Measurements from ENCODE around the gene TARDBP.
"Not testable (repeated sequence)": the region's sequence is repeated elsewhere in the genome, so short reads cannot be mapped to it uniquely, and the experiment has no call there.

Gene TARDBP

DNA sequence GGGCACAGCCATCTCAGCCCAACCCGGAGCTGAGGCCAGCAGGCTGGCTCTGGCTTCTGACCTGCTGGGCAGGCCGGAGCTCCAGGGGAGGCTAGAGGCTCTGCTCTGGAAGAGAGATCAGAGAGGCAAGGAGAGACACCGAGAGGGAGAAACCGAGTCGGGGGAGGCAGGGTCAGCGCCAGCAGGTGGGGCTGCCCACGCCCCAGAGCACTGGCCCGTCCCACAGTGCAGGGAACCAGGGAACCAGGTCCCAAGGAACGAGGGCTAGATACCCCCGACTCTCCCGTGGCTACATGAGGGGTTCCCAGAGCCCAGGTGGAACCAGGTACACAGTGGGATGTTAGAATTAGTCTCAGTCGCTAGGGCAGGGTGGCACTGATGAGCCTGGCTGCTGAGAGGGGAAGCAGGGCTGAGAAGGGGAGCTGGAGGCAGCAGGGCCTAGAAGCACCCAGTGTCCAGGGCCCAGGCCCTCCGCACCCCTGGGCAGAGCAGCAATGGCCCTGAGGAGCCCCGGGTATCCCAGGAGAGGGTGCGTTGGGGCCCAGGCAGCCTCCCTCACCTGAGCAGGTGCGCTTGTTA lies 32.5 kb downstream of the TARDBP start:
- Histone ChIP-seq H3K9me3 (ENCODE audit: insufficient read depth, low read depth, low read length) (peaks cover 3% of the 10 kb centered on the region; the same call in 1 of the 2 replicates), H3K4me1 (ENCODE audit: insufficient read depth, low read length) (no peaks in the 10 kb centered on the region), H3K9ac (ENCODE audit: low read depth, low read length) (no peak overlapping the region), H3K4me3 (ENCODE audit: low read length) (no peak overlapping the region), H3K36me3 (ENCODE audit: insufficient read depth, low read depth, low read length) (no peaks in the 10 kb centered on the region), H3K27me3 (ENCODE audit: insufficient read depth, low read length) (no peaks in the 10 kb centered on the region), H3K27ac (ENCODE audit: low read length) (no peak overlapping the region)

DNA sequence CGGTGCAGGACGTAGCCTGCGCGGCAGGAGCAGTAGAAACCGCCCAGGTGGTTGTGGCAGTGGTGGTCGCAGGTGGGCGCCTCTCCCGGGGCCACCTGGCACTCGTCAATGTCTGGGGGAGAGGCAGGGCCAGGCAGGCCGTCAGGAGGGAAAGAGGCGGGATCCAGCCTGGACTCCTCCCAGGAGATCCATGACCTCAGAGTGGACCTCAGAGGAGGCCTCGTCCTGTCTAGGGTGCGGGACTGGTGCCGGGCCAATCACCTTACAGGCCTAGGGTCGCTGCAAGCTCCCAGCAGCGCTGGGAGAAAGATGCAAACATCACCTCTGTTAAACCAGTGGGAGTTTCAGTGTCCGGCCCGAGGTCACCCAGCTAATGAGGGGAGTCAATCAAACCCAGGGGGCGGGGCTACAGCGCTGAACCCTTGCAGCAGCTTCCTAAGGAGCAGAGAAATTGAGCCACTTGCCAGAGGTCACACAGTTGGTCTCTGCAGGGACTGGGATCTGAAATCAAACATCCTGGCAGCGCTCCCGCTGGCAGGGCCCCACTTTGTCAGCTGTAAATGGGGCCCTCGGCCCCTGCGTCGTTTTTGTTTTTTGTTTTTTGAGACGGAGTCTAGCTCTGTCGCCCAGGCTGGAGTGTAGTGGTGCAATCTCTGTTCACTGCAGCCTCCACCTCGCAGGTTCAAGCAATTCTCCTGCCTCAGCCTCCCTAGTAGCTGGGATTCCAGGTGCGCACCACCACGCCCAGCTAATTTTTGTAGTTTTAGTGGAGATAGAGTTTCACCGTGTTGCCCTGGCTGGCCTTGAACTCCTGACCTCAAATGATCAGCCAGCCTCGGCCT lies 33.2 kb downstream of the TARDBP start:
- Histone ChIP-seq H3K4me3 (ENCODE audit: low read length) (peak overlapping the region; percentile 44; the same call in 1 of the 2 replicates), H3K4me1 (ENCODE audit: insufficient read depth, low read length) (no peaks in the 10 kb centered on the region), H3K36me3 (ENCODE audit: insufficient read depth, low read depth, low read length) (no peaks in the 10 kb centered on the region), H3K27me3 (ENCODE audit: insufficient read depth, low read length) (no peaks in the 10 kb centered on the region), H3K9me3 (ENCODE audit: insufficient read depth, low read depth, low read length) (peaks cover 3% of the 10 kb centered on the region; the same call in 1 of the 2 replicates), H3K27ac (ENCODE audit: low read length) (no peak overlapping the region), H3K9ac (ENCODE audit: low read depth, low read length) (no peak overlapping the region)

DNA sequence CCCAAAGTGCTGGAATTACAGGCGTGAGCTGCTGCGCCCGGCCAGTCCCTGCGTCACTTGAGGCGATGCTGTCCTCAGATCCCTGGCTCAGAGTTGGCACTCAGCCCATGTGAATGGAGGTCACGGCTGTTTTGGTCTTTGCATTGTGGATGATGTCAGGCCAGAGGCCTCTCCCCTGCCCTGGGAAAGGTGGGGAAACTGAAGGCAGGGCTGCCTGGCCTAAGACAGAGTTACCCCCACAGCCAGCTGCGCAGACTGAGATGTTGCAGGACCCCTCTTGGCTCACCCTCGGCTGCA lies 33.8 kb downstream of the TARDBP start:
- H3K27ac ChIP-seq (ENCODE audit: low read length), result no peak overlapping the region
- H3K36me3 ChIP-seq (ENCODE audit: insufficient read depth, low read depth, low read length), result no peaks in the 10 kb centered on the region
- peaks cover 3% of the 10 kb centered on the region; the same call in 1 of the 2 replicates for H3K9me3 ChIP-seq (ENCODE audit: insufficient read depth, low read depth, low read length)
- H3K27me3 ChIP-seq (ENCODE audit: insufficient read depth, low read length), result no peaks in the 10 kb centered on the region
- no peak overlapping the region for H3K4me3 ChIP-seq (ENCODE audit: low read length)
- no peak overlapping the region for H3K9ac ChIP-seq (ENCODE audit: low read depth, low read length)
- no peaks in the 10 kb centered on the region for H3K4me1 ChIP-seq (ENCODE audit: insufficient read depth, low read length)

DNA sequence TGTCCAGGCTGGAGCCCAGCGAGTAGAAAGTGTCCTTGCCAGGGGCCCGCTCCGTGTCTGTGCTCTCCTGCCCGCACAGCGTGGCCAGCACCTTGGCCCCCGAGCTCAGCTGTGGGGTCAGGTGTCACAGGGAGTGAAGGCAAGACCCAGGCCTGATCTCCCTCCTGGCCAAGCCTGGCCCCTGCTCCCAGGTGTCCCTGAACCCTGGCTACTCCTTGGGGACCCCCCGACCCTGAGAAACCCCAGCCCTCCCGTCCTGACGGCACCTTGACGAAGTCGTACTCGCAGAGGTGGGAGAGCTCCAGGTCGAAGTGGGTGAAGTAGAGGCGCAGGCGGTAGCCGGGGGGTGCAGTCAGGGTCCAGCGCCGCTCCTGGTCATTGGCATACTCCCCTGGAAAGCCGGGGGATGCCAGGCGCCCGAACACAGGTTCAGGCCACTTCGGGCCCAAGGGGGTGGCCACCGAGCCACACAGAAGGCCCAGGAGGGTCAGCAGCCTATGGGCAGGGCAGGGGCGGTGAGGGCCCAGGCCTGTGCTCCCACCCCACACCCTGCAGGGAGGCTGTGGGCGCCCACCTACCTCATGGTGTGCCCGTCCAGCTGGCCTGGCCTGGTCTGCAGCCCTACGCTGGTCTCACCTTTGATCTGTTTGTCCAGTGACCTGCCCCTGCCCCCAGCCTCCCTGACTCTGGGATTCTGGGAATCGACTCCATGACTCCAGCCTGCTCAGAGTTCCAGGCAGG lies 34.3 kb downstream of the TARDBP start, which contains the start of gene MASP2:
TSS of gene MASP2 (minus strand) at position 615 of the 741 bp plus-strand sequence. CDS start at position 583, 32 bp downstream.
- Histone ChIP-seq H3K27me3 (ENCODE audit: insufficient read depth, low read length) (peaks cover 1% of the 10 kb centered on the region; the same call in 1 of the 2 replicates), H3K9me3 (ENCODE audit: insufficient read depth, low read depth, low read length) (peaks cover 3% of the 10 kb centered on the region; the same call in 1 of the 2 replicates), H3K4me1 (ENCODE audit: insufficient read depth, low read length) (no peaks in the 10 kb centered on the region), H3K36me3 (ENCODE audit: insufficient read depth, low read depth, low read length) (no peaks in the 10 kb centered on the region), H3K4me3 (ENCODE audit: low read length) (no peak within 1 kb of the TSS), H3K27ac (ENCODE audit: low read length) (no peak within 1 kb of the TSS), H3K9ac (ENCODE audit: low read depth, low read length) (no peak within 1 kb of the TSS)

DNA sequence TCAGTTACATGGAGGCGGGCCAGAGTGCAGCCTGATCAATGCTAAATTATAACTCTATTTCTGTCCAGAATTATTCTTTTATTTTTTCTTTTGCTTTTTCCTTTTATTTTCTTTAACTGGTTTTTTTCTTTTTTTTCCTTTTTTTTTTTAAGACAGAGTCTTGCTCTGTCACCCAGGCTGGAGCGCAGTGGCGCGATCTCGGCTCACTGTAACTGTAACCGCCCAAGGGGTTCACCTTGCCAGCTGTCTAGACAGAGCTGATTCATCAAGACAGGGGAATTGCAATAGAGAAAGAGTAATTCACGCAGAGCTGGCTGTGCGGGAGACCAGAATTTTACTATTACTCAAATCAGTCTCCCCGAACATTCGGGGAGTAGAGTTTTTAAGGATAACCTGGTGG lies 38.7 kb downstream of the TARDBP start:
- H3K9ac ChIP-seq (ENCODE audit: low read depth, low read length); H3K4me1 ChIP-seq (ENCODE audit: insufficient read depth, low read length); H3K27ac ChIP-seq (ENCODE audit: low read length); H3K9me3 ChIP-seq (ENCODE audit: insufficient read depth, low read depth, low read length); H3K27me3 ChIP-seq (ENCODE audit: insufficient read depth, low read length); H3K4me3 ChIP-seq (ENCODE audit: low read length): not testable (repeated sequence)
- H3K36me3 ChIP-seq (ENCODE audit: insufficient read depth, low read depth, low read length), result peaks cover 12% of the 10 kb centered on the region

GRCh38 chr1:11051781-11052511 lies 39.5 kb downstream of the TARDBP start:
- Histone ChIP-seq H3K4me1 (ENCODE audit: insufficient read depth, low read length) (peaks cover 6% of the 10 kb centered on the region; the same call in 1 of the 2 replicates), H3K9ac (ENCODE audit: low read depth, low read length) (no peak overlapping the region), H3K4me3 (ENCODE audit: low read length) (no peak overlapping the region), H3K27me3 (ENCODE audit: insufficient read depth, low read length) (peaks cover 4% of the 10 kb centered on the region; the same call in 1 of the 2 replicates), H3K27ac (ENCODE audit: low read length) (no peak overlapping the region), H3K36me3 (ENCODE audit: insufficient read depth, low read depth, low read length) (peaks cover 20% of the 10 kb centered on the region), H3K9me3 (ENCODE audit: insufficient read depth, low read depth, low read length) (no peaks in the 10 kb centered on the region)

GRCh38 chr1:11052839-11053757 lies 40.6 kb downstream of the TARDBP start:
- Histone ChIP-seq H3K4me1 (ENCODE audit: insufficient read depth, low read length) (peaks cover 6% of the 10 kb centered on the region; the same call in 1 of the 2 replicates), H3K36me3 (ENCODE audit: insufficient read depth, low read depth, low read length) (peaks cover 30% of the 10 kb centered on the region), H3K9ac (ENCODE audit: low read depth, low read length) (peak overlapping the region; percentile 48; the same call in 1 of the 2 replicates), H3K27me3 (ENCODE audit: insufficient read depth, low read length) (peaks cover 4% of the 10 kb centered on the region; the same call in 1 of the 2 replicates), H3K4me3 (ENCODE audit: low read length) (peak overlapping the region; percentile 47; the same call in 1 of the 2 replicates), H3K9me3 (ENCODE audit: insufficient read depth, low read depth, low read length) (no peaks in the 10 kb centered on the region), H3K27ac (ENCODE audit: low read length) (no peak overlapping the region)

DNA sequence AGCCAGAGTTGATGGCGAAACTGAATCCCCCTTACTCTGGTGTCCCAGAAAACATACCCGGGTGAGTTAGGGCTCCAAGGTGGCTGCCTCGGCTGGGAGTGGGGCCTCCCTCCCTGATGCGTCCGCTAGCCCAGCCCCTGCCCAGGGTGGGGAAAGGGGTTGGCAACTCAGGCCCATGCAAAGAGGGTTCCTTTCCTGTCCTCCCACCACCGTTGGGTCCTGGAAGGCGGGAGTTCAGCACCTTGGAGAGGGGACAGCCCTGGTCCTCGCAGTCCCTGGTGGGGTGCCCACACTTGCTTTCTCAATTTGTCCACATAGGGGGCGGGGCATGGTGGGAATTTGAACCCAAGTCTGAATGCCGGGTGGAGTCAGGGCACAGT lies 41.3 kb downstream of the TARDBP start:
- H3K36me3 ChIP-seq (ENCODE audit: insufficient read depth, low read depth, low read length), result peaks cover 36% of the 10 kb centered on the region
- H3K4me1 ChIP-seq (ENCODE audit: insufficient read depth, low read length), result peaks cover 6% of the 10 kb centered on the region; the same call in 1 of the 2 replicates
- H3K4me3 ChIP-seq (ENCODE audit: low read length), result no peak overlapping the region
- H3K9me3 ChIP-seq (ENCODE audit: insufficient read depth, low read depth, low read length), result no peaks in the 10 kb centered on the region
- no peak overlapping the region for H3K27ac ChIP-seq (ENCODE audit: low read length)
- no peak overlapping the region for H3K9ac ChIP-seq (ENCODE audit: low read depth, low read length)
- peaks cover 4% of the 10 kb centered on the region; the same call in 1 of the 2 replicates for H3K27me3 ChIP-seq (ENCODE audit: insufficient read depth, low read length)

DNA sequence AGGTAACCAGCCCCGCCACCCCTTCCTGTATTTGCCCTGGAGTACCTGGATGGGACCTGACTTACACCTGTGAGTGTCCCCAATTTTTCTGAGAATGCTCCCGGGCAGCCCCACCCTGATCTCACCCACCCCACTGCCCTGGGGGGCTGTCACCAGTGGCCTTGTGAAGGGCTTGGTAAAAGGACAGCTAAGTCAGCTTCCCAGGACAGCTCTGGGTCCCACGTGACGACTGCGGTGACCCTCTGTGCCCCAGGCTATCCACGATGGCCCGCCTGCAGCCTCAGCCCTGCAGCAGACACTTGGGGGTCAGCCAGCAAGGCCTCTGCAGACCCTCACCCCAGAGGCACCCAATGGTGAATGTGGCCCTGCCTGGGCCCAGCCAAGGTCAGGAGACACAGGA lies 41.7 kb downstream of the TARDBP start:
- H3K4me1 ChIP-seq (ENCODE audit: insufficient read depth, low read length), result peaks cover 6% of the 10 kb centered on the region; the same call in 1 of the 2 replicates
- no peak overlapping the region for H3K9ac ChIP-seq (ENCODE audit: low read depth, low read length)
- H3K27ac ChIP-seq (ENCODE audit: low read length), result no peak overlapping the region
- H3K4me3 ChIP-seq (ENCODE audit: low read length), result no peak overlapping the region
- peaks cover 36% of the 10 kb centered on the region for H3K36me3 ChIP-seq (ENCODE audit: insufficient read depth, low read depth, low read length)
- H3K9me3 ChIP-seq (ENCODE audit: insufficient read depth, low read depth, low read length), result no peaks in the 10 kb centered on the region
- H3K27me3 ChIP-seq (ENCODE audit: insufficient read depth, low read length), result peaks cover 4% of the 10 kb centered on the region; the same call in 1 of the 2 replicates

DNA sequence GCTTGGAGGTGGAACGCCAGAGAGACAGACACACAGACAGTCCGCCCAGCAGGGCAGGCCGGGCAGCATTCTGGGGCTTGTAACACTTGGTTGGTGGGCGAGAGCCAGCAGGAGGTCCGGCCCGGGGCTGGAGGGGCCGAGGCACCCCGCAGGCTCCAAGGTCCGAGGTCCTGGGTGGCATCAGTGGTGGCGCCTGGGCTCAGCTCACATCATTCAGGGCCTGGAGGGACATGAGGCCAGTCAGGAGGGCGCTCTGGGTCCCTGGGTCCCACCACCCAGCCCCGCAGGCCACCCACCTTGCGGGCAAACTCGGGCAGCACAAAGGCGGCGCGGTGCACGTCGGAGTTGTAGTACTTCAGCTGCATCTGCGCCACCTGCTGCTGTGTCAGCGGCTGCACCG lies 42.2 kb downstream of the TARDBP start:
- Histone ChIP-seq H3K27ac (ENCODE audit: low read length) (no peak overlapping the region), H3K27me3 (ENCODE audit: insufficient read depth, low read length) (peaks cover 4% of the 10 kb centered on the region; the same call in 1 of the 2 replicates), H3K4me3 (ENCODE audit: low read length) (no peak overlapping the region), H3K36me3 (ENCODE audit: insufficient read depth, low read depth, low read length) (peaks cover 36% of the 10 kb centered on the region), H3K9ac (ENCODE audit: low read depth, low read length) (no peak overlapping the region), H3K9me3 (ENCODE audit: insufficient read depth, low read depth, low read length) (no peaks in the 10 kb centered on the region), H3K4me1 (ENCODE audit: insufficient read depth, low read length) (peaks cover 6% of the 10 kb centered on the region; the same call in 1 of the 2 replicates)

All from iPS-20b (cell line).